Gastrocnemius medialis (tissue), 4 donors: ENCODE results near the gene TRAF5.

Experiments used
- CTCF ChIP-seq, 5 experiments: fragments of 450-650 bp in 3 of 5; fragments of 200-600 bp in 2 of 5; sonication (generic) in 2 of 5; IDR thresholded peaks in 4 of 5; conservative IDR thresholded peaks in 1 of 5; 1 replicate in 4 of 5; 2 replicates in 1 of 5; pipeline ENCODE4 v1.5.1; 2016 to 2019; ENCODE audit warnings: antibody characterized with exemption in 5 of 5, mild to moderate bottlenecking in 3 of 5, moderate library complexity in 3 of 5
- POLR2A ChIP-seq, 2 donors: fragments of 450-650 bp; IDR thresholded peaks; one replicate each; pipeline ENCODE4 v1.6.1; 2017; ENCODE audit warnings: antibody characterized with exemption in 2 of 2, mild to moderate bottlenecking in 2 of 2, moderate library complexity in 2 of 2

GRCh38 chr1:211352465-211352864, 25.8 kb downstream of the TRAF5 start:
- TF ChIP-seq POLR2A (IDR thresholded peaks at IDR 0.05) (no peak), CTCF (IDR thresholded peaks at IDR 0.05 in 4 of 5, conservative IDR thresholded peaks at IDR 0.05 in 1 of 5) (no peak)
